ENCODE data around the gene NSMF.
"Not testable (repeated sequence)": the region's sequence is repeated elsewhere in the genome, so short reads cannot be mapped to it uniquely, and the experiment has no call there.

Gene NSMF

DNA sequence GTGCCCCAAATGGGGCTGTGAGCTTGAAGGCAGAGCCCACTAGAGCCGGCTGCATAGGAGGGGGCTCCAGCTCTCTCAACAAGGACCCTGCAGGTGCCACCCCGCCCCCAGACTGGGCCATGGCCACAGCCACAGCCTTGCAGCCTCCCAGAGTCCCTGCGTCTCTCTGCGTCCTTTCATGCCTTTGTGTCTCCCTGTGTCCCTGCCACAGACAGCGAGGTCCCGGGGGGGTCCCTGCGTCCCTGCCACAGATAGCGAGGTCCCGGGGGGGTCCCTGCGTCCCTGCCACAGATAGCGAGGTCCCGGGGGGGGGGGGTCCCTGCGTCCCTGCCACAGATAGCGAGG, 29.6 kb downstream of the NSMF start:
- FAIRE-seq = no peak

DNA sequence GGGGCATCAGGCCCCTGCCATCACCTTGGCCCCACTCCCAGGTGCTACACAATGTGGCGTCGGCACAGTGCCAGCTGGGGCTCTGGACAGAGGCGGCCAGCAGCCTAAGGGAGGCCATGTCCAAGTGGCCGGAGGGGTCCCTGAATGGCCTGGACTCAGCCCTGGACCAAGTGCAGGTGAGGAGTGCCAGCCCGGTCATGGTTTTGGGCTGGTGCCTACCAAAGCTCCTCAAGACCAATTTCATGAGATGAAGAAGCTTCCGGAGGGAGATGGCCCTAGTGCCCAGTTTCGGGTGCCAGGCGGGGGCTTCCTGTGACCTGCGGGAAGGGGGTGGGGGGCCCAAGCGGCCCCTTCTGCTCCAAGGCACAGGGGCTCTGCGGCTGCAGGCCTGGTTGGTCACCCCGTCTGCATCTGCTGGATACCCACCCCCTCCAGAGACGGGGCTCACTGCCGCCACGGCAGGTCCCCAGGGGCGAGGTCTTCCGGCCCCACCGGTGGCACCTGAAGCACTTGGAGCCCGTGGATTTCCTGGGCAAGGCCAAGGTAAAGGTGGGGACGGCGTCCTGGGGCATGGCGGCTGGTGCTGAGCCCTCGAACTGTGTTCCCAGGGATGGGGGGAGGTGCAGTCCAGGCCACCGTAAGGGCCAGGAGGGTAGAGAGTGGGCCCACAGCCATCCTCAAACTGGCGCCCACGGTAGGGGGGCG, 30.1 kb downstream of the NSMF start:
- FAIRE-seq = no peak

DNA sequence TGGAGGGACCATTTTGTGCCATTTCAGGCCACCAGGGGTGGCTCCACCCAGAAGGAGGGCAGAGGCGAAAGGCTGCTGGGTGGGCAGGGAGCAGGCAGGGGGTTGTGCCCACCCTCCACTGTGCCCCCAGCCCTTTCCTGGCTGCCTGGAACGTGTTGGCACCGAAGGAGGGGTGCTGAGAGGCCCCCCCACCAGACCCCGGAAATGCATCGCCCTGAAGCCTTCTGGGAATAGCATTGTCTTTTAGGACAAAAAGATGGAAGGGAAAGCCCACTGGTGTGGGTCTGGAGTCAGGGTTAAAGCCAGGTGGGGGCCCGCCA, 30.9 kb downstream of the NSMF start:
- no peak for FAIRE-seq

DNA sequence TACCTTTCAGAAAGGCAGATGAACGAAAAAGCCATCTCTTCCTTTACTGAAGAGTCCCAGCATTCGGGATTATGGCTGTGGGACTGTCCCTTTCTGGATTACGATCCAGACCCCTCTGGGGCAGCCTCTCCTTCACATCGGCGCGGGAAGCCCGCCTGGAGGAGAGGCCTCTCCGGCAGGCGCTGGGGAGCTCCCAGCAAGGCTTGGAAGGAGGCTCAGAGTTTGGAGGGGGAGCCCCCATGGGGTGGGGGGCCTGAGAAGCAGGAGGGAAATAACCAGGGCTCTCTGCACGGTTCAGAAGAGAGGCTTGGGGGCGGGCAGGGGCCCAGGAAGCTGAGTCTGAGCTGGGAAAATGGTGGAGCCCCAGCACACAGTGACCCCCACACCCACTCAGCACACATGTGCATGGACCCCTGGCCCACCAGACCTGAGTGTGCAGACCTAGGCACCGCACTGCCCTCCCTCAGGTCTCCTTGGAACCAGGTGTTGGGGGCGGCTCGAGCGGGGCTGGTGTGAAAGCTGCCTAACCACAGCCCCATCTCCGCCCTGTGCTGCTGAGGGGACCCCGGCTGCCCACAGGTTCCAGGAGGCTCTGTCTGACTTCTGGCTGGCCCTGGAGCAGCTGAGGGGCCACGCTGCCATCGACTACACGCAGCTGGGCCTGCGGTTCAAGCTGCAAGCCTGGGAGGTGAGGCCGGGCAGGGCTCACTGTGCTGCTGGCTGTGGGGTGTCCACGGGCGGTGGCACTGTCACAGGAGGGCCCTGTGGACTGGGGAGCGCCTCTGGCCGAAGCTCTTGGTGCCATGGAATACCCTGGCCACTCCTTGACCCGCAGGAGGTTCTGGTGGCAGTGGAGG, 31.5 kb downstream of the NSMF start:
- no peak for FAIRE-seq

GRCh38 chr9:137426018-137426681, 33.0 kb downstream of the NSMF start:
- FAIRE-seq = no peak

GRCh38 chr9:137423514-137424291, 35.4 kb downstream of the NSMF start:
- no peak for FAIRE-seq

DNA sequence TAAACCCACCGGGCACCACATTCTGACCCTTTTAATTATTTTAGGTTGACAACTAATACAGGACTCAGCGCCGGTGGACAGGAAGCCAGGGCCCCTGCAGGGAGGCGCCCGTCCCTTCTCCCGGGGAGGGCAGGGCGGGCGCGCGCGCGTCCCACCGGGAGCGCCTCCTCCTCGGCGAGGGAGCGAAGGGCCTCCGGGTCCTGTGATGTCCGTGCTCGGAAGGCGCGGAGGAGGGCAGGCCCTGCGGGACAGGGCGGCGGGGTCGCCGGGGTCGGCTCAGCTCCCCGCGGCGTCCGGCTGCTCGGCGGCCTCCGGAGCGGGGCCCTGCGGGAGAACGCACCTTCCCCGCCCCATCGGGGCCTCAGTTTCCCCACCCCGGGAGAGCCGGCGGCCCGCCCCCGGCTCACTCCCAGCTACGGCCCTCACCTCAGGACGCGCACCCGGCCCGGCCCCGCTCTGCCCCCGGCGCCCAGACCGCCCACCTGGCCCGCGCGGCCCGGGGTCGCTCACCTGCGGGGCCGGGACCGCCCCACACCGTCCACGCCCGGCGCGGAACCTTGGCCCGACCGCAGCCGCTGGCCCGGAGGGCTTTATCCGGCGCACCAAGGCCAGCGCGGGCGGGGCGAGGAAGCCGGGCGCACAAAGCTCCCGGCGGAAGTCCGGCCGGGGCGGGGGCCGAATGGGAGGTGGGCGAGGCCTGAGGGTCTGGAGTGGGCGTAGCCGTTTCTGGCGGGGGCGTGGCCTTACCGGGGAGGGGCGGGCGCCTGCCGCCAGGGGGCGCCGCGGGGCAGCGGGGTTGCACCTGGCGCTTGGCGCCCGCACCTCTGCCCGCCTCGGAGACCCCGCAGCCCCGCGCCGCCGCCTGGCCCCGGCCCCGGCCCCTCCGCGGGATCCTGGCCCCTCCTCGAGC, 36.3 kb downstream of the NSMF start, which contains the start of the genes EXD3 and NOXA1:
TSS of gene EXD3 (minus strand) at position 559 of the 910 bp plus-strand sequence. CDS start 27,805 bp downstream, outside the sequence.
TSS of gene NOXA1 (plus strand) at position 790 of the 910 bp plus-strand sequence. CDS start 137 bp downstream, outside the sequence.
- FAIRE-seq = no peak

GRCh38 chr9:137421838-137422603, 37.1 kb downstream of the NSMF start:
- FAIRE-seq = no peak

DNA sequence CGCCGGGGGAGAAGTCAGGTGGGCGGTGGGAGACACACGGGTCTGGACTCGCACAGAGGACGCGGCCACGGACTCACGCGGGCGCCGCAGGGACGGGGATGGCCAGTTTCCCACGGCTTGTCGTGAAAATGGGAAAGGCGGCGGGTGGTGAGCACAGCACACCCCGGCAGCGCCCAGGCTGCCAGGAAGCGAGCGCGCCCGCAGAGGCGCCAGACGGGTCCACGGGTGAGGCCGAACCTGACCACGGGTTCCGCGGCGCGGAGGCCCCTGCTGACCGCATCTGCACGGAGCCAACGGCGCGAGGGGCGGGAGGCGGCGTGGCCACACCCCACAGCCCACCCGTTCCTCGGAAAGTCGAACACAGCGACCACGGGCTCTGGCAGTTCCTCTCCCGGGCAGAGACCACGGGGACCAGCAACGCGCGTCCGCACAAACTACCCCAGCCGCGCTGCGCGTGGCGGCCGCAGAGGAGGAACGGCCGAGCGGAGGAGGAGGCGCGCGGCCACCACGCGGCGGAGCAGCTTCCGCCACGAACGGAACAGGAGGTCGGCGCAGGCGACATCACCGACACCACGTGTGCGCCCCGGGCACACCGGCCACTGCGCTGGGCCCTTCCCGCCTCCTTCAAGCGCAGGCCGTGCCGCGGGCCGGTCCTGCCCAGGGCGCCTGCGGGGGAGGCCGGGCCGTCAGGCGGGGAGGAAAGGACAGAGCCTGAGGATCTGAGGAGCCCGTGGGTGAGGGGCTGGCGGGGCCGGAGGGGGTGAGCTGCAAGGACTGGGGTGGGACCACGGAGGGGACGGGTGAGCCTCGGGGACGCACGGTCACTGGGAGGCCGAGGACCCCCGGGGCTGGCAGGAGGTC, 41.7 kb downstream of the NSMF start:
- no peak for FAIRE-seq

DNA sequence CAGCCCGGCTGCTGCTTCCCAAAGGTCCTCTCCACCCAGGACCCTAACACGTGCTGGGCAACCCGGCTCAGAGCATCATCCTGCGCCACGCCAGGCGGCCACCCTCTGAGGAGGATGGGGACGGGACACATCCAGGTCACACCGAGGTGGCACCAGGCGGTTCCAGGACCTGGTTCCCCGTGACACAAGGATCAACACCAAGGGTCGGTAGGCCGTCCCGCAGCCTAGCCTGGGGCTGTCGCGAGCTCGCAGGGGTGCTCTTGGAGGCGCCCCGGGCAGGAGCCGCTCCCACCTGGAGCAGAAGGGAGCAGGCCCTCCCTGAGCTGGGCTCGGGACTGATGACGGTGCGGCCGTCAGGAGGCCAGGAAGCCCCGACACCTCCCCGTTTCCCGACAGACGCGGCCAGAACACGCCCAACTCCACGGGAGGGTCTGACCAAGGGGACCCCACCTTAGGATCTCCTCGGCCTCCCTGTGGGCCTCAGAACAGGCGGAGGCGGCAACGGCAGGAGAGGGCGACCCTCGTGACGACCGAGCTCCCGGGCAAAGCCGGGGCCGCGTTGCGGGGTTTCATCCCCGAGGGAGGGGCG, 42.5 kb downstream of the NSMF start:
- no peak for FAIRE-seq

DNA sequence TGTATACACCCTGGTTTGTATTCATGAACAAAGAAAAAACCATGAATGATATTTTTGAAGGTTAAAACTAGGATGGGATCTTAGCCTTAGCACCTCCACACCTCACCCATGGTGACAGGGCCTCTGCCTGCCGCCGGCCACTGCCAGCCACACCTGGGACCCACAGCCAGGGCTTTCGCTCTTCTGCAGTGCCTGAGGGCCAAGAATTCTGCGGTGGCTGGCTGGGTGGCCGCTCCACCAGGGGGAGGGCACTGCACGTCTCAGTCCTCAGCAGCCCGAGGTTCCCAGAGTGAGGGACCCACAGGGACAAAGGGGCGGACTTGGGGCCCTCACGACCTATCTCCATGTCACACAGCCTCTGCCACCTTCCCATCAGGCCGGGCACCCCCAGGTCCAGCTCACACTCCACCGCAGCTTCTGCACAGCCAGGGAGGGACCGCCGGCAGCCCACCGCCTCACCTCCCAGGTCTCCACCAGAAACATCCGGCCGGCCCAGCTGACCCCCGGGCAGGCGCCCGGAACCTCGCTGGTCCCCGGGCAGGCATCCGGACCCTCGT, 43.0 kb downstream of the NSMF start:
- no peak for FAIRE-seq

DNA sequence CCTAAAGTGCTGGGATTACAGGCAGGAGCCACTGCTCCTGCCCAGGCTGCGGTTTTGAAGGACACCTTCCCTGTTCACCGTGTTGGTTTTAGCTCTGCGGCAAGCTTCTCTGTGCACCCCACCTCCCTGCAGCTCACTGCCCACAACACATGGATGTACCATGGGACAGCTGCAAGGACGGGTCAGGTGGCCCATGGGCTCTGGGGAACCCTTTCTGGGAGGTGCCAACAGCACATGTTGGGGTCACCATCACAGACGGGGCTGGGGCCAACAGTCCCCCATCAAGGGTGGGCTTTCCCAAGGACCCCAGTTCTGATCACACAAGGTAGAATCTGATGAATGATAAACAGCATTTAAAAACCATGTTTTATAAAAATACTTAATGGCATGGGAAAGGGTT, 43.7 kb downstream of the NSMF start:
- FAIRE-seq = no peak

DNA sequence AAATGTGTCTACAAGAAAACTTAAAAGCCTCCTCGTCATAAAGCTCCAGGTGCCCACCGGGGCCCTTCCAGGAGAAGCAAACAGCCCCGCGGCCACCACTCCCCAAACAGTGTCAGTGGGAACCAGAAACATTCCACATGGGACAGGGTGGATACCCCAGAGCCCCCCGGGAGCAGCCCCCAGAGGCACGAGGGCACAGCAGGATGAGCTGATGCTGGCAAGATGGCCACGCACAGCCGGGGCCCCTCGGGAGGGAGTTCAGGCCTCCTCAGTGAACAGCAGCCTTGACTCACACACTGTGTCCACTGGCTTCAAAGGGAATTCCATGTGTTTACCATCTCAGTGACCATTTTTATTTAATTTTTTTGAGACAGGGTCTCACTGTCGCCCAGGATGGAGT, 46.7 kb downstream of the NSMF start:
- no peak for FAIRE-seq

GRCh38 chr9:137411645-137412380, 47.3 kb downstream of the NSMF start:
- no peak for FAIRE-seq

DNA sequence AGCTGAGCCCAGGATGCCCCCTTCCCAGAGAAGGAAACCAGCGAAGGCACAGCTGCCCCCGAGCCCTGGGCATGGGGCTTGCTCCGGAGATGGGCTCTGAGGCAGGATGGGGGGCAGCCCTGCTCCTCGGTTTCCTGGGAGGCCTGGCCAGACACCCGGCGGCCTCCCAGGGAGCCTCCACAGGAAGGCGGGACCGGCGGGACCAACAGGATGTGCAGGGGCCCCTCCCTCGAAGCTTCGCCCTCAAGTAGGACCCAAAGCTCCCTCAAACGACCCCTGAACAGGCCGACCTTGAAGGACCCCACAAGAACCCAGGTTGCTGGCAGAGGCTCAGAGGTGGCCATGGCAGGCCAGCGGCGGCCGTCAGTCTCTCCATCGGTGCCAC, 47.9 kb downstream of the NSMF start:
- no peak for FAIRE-seq

DNA sequence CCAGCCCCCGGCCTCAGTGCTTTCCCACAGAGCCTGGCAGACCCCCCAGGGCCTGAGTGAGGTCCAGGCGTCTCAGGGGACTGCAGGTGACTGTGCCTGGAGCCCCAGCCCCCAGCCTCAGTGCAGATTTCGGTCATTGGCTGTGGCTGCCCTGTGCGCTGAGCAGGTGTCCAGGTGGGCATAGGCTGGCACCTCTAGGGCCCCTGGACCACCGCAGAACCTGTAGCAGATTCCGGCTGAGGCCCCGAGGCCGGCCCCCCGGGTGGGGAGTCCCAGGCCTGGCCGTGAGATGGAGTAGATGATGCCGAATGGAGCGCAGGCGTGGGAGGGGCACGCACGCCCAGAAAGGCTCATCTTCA, 48.3 kb downstream of the NSMF start:
- no peak for FAIRE-seq

GRCh38 chr9:137410236-137410890, 48.8 kb downstream of the NSMF start:
- FAIRE-seq = not testable (repeated sequence)

- FAIRE-seq = no peak
Measured at GRCh38 chr9:137409515-137409914, 49.6 kb downstream of the NSMF start.

Measured in G401.6 (cell line).